HepG2 (cell line): Measurements from ENCODE around the gene CBR4.

Source experiments
- POLR2AphosphoS5 ChIP-seq: IDR thresholded peaks from 2 replicates; pipeline ENCODE4 v1.6.1; 2012; ENCODE audit warnings: low read depth, low read length
- SMAD3 ChIP-seq: sonication (generic); formaldehyde crosslinking; IDR thresholded peaks from 2 replicates; pipeline ENCODE4 v1.4.0; 2020; ENCODE audit warnings: missing genetic modification reagents
- ZNF841 ChIP-seq: sonication (generic); formaldehyde crosslinking; IDR thresholded peaks from 2 replicates; pipeline ENCODE4 v1.8.1; 2023; ENCODE audit warnings: missing genetic modification reagents, borderline replicate concordance
- TF ChIP-seq, protein P1 (sequence below): sonication (generic); formaldehyde crosslinking; IDR thresholded peaks from 2 replicates; pipeline ENCODE4 v1.5.0; 2020; ENCODE audit warnings: mild to moderate bottlenecking, missing genetic modification reagents, moderate library complexity

DNA sequence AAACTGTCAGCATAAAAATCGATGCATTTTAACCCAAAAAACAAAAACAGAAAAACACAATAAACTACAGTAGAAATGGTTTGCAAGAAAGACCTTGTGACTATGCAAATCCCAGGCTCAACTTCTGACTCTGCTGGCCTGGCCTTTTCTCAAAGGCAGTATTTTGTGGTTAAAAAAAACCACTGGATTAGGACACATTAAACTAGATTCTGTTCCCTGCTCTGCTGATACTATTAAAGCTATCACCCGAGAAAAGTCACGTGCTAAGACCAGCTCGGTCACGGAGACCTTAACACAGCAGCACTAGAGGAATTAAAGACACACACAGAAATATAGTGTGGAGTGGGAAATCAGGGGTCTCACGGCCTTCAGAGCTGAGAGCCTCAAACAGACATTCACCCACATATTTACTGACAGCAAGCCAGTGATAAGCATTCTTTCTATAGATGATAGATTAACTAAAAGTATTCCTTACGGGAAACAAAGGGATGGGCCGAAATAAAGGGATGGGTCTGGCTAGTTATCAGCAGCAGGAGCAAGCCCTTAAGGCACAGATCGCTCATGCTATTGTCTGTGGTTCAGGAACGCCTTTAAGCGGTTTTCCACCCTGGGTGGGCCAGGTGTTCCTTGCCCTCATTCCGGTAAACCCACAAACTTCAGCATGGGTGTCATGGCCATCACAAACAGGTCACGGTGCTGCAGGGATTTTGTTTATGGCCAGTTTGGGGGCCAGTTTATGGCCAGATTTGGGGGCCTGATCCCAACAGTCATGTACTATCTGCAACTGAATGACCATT, 16.1 kb downstream of the CBR4 start:
- TF ChIP-seq ZNF841 (no peak), POLR2AphosphoS5 (no peak), SMAD3 (CRISPR knock-in tag) (no peak)
- TF ChIP-seq, protein P1, sequence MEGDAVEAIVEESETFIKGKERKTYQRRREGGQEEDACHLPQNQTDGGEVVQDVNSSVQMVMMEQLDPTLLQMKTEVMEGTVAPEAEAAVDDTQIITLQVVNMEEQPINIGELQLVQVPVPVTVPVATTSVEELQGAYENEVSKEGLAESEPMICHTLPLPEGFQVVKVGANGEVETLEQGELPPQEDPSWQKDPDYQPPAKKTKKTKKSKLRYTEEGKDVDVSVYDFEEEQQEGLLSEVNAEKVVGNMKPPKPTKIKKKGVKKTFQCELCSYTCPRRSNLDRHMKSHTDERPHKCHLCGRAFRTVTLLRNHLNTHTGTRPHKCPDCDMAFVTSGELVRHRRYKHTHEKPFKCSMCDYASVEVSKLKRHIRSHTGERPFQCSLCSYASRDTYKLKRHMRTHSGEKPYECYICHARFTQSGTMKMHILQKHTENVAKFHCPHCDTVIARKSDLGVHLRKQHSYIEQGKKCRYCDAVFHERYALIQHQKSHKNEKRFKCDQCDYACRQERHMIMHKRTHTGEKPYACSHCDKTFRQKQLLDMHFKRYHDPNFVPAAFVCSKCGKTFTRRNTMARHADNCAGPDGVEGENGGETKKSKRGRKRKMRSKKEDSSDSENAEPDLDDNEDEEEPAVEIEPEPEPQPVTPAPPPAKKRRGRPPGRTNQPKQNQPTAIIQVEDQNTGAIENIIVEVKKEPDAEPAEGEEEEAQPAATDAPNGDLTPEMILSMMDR (CRISPR knock-in tag), result no peak
